Measurements from ENCODE around the gene AK1. TPM values are rescaled to one million over a fixed set of nuclear protein-coding genes. Genes with fewer than 3 reads are reported as not detected.

AK1 gene, protein sequence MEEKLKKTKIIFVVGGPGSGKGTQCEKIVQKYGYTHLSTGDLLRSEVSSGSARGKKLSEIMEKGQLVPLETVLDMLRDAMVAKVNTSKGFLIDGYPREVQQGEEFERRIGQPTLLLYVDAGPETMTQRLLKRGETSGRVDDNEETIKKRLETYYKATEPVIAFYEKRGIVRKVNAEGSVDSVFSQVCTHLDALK
- 100 to 1,000 TPM in 1 of 2 donors, 10 to 100 TPM in 1; 72.3 to 154 TPM for total RNA-seq
- 100 to 1,000 TPM in 1 of 2 donors, 10 to 100 TPM in 1; 63.8 to 386 TPM for polyA plus RNA-seq
- long read RNA-seq, donor 1, transcript AK1-203 (7 exons, 2,266 nt), result major isoform, 19 of 25 reads
- long read RNA-seq, donor 1, partial matches to known transcripts, result 6 of 25 reads
- long read RNA-seq, donor 1, other reads (novel, unspliced or antisense), result 0 of 25 reads
- long read RNA-seq, donor 2, transcript AK1-203 (7 exons, 2,266 nt), result major isoform, 10 of 10 reads
- long read RNA-seq, donor 2, partial matches to known transcripts, result 0 of 10 reads
- long read RNA-seq, donor 2, other reads (novel, unspliced or antisense), result 0 of 10 reads
- long read RNA-seq, donor 3, transcript AK1-203 (7 exons, 2,266 nt), result major isoform, 14 of 14 reads
- long read RNA-seq, donor 3, partial matches to known transcripts, result 0 of 14 reads
- long read RNA-seq, donor 3, other reads (novel, unspliced or antisense), result 0 of 14 reads
- long read RNA-seq, donor 4, transcript AK1-203 (7 exons, 2,266 nt), result major isoform, 5 of 5 reads
- long read RNA-seq, donor 4, partial matches to known transcripts, result 0 of 5 reads
- long read RNA-seq, donor 4, other reads (novel, unspliced or antisense), result 0 of 5 reads
- long read RNA-seq, donor 5, transcript AK1-203 (7 exons, 2,266 nt), result major isoform, 28 of 28 reads
- long read RNA-seq, donor 5, partial matches to known transcripts, result 0 of 28 reads
- long read RNA-seq, donor 5, other reads (novel, unspliced or antisense), result 0 of 28 reads

DNA sequence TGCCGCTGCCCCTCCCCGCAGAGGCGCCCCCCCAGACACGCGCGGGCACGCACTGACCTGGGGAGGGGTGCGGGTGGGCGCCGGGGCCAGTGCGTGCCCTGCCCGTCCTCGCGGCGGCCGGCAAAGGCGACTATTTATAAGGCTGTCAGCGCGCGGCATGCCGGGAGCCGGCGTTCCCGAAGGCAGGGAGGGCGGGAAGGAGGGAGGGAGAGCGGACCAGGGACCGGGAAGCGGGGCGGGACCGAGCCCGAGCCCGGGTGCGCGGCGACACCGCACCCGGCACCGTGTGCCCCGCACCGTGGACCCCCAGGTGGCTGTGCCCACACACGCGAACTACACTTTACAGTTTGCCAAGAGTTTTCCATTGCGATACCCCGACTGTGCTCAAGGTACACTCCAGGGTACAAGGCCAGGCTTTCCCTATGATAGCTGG lies at the start of gene AK1:
AK1 (minus strand) TSS at position 110 of the 433 bp plus-strand sequence. CDS start 3,058 bp downstream, outside the sequence.
- no peaks in the 10 kb centered on the region for H3K9me3 ChIP-seq (ENCODE audit: control insufficient read depth in 4 of 4, insufficient read depth in 3 of 4, low read length in 3 of 4)
- ATAC-seq (ENCODE audit: insufficient read depth, low FRiP score) (peak; percentile 62), DNase-seq (peak; percentile 66 to 80 (median 76))
- H3K27me3 ChIP-seq (ENCODE audit: control insufficient read depth in 3 of 3, insufficient read depth in 3 of 3, low read length in 2 of 3), result no peaks in the 10 kb centered on the region
- peak within 1 kb of the TSS; percentile 45 for H3K4me3 ChIP-seq
- peaks cover 0 to 6% (median 0%) of the 10 kb centered on the region in 4 donors for H3K36me3 ChIP-seq (ENCODE audit: control insufficient read depth in 4 of 4, insufficient read depth in 4 of 4, low read length in 4 of 4)
- peak within 1 kb of the TSS; percentile 86 to 92 for H3K27ac ChIP-seq (ENCODE audit: low read depth in 1 of 2, low read length in 1 of 2)
- peak within 1 kb of the TSS; percentile 25 to 45 for H3K9ac ChIP-seq (ENCODE audit: insufficient read depth in 1 of 2, low read length in 2 of 2)
- peaks cover 0 to 44% (median 20%) of the 10 kb centered on the region in 5 donors for H3K4me1 ChIP-seq (ENCODE audit: control insufficient read depth in 5 of 5, insufficient read depth in 5 of 5, low read length in 5 of 5)
- TF ChIP-seq, protein P1, sequence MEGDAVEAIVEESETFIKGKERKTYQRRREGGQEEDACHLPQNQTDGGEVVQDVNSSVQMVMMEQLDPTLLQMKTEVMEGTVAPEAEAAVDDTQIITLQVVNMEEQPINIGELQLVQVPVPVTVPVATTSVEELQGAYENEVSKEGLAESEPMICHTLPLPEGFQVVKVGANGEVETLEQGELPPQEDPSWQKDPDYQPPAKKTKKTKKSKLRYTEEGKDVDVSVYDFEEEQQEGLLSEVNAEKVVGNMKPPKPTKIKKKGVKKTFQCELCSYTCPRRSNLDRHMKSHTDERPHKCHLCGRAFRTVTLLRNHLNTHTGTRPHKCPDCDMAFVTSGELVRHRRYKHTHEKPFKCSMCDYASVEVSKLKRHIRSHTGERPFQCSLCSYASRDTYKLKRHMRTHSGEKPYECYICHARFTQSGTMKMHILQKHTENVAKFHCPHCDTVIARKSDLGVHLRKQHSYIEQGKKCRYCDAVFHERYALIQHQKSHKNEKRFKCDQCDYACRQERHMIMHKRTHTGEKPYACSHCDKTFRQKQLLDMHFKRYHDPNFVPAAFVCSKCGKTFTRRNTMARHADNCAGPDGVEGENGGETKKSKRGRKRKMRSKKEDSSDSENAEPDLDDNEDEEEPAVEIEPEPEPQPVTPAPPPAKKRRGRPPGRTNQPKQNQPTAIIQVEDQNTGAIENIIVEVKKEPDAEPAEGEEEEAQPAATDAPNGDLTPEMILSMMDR (IDR thresholded peaks at IDR 0.05; ENCODE audit: control extremely low read depth, extremely low read depth), result no peak
- 2 to 3% methylated on average over 37 to 44 of the region's 44 CpGs for WGBS, 2 donors

GRCh38 chr9:127926906-127927200 lies 49.4 kb upstream of the AK1 start:
- DNase-seq (no peak), ATAC-seq (ENCODE audit: insufficient read depth, low FRiP score) (no peak)
- no peak overlapping the region for H3K27ac ChIP-seq (ENCODE audit: low read depth in 1 of 2, low read length in 1 of 2)
- peaks cover 0 to 21% (median 10%) of the 10 kb centered on the region in 5 donors for H3K4me1 ChIP-seq (ENCODE audit: control insufficient read depth in 5 of 5, insufficient read depth in 5 of 5, low read length in 5 of 5)
- WGBS, 2 donors, result 8 to 13% methylated on average over 19 of the region's 19 CpGs
- no peaks in the 10 kb centered on the region for H3K36me3 ChIP-seq (ENCODE audit: control insufficient read depth in 4 of 4, insufficient read depth in 4 of 4, low read length in 4 of 4)
- H3K9me3 ChIP-seq (ENCODE audit: control insufficient read depth in 4 of 4, insufficient read depth in 3 of 4, low read length in 3 of 4), result no peaks in the 10 kb centered on the region
- H3K9ac ChIP-seq (ENCODE audit: insufficient read depth in 1 of 2, low read length in 2 of 2), result no peak overlapping the region
- H3K27me3 ChIP-seq (ENCODE audit: control insufficient read depth in 3 of 3, insufficient read depth in 3 of 3, low read length in 2 of 3), result peaks cover 0 to 34% (median 14%) of the 10 kb centered on the region in 3 donors
- TF ChIP-seq, protein P1 (IDR thresholded peaks at IDR 0.05; ENCODE audit: control extremely low read depth, extremely low read depth), result no peak
- H3K4me3 ChIP-seq, result peak overlapping the region; percentile 9

- no peak for DNase-seq
- TF ChIP-seq, protein P1 (IDR thresholded peaks at IDR 0.05; ENCODE audit: control extremely low read depth, extremely low read depth), result no peak
- Histone ChIP-seq H3K4me1 (ENCODE audit: control insufficient read depth in 5 of 5, insufficient read depth in 5 of 5, low read length in 5 of 5) (peaks cover 0 to 14% (median 5%) of the 10 kb centered on the region in 5 donors), H3K4me3 (no peak overlapping the region), H3K27me3 (ENCODE audit: control insufficient read depth in 3 of 3, insufficient read depth in 3 of 3, low read length in 2 of 3) (peaks cover 0 to 34% (median 14%) of the 10 kb centered on the region in 3 donors), H3K36me3 (ENCODE audit: control insufficient read depth in 4 of 4, insufficient read depth in 4 of 4, low read length in 4 of 4) (no peaks in the 10 kb centered on the region), H3K9ac (ENCODE audit: insufficient read depth in 1 of 2, low read length in 2 of 2) (no peak overlapping the region), H3K27ac (ENCODE audit: low read depth in 1 of 2, low read length in 1 of 2) (no peak overlapping the region), H3K9me3 (ENCODE audit: control insufficient read depth in 4 of 4, insufficient read depth in 3 of 4, low read length in 3 of 4) (no peaks in the 10 kb centered on the region)
- WGBS, 2 donors, result 74 to 82% methylated on average over 14 of the region's 14 CpGs
- ATAC-seq (ENCODE audit: insufficient read depth, low FRiP score), result no peak
These were observed 48.8 kb upstream of the AK1 start for GRCh38 chr9:127925959-127926905.

All from lung (tissue), 16 donors.